GM19463 (cell line): ENCODE data around the gene TMEM97.

ENCODE experiments used
- ATAC-seq: cut with Tn5 transposase; IDR thresholded peaks from one replicate; pipeline ENCODE4 v1.9.1; 2021; ENCODE audit warnings: mild to moderate bottlenecking, moderate library complexity; ENCODE audit not compliant: unreplicated experiment

The TMEM97 gene

GRCh38 chr17:28315846-28316705, 2.9 kb upstream of the TMEM97 start:
- ATAC-seq, result no peak

GRCh38 chr17:28317099-28317965, 1.7 kb upstream of the TMEM97 start:
- no peak for ATAC-seq

GRCh38 chr17:28317966-28318758, 838 bp upstream of the TMEM97 start:
- ATAC-seq, result peak; percentile 8

- no peak for ATAC-seq
Observed at GRCh38 chr17:28319598-28319935, 567 bp downstream of the TMEM97 start.

GRCh38 chr17:28320215-28321061, 1.4 kb downstream of the TMEM97 start:
- no peak for ATAC-seq

- no peak for ATAC-seq
Observed at GRCh38 chr17:28324267-28324745, 5.3 kb downstream of the TMEM97 start.

GRCh38 chr17:28324781-28325180, 5.8 kb downstream of the TMEM97 start:
- ATAC-seq, result no peak

- no peak for ATAC-seq
Observed at GRCh38 chr17:28325211-28325610, 6.2 kb downstream of the TMEM97 start.

GRCh38 chr17:28326114-28326513, 7.1 kb downstream of the TMEM97 start:
- no peak for ATAC-seq

GRCh38 chr17:28327031-28327607, 8.1 kb downstream of the TMEM97 start:
- ATAC-seq, result peak; percentile 72

GRCh38 chr17:28327709-28328108, 8.7 kb downstream of the TMEM97 start:
- no peak for ATAC-seq

- ATAC-seq, result no peak
Observed at GRCh38 chr17:28328325-28328724, 9.3 kb downstream of the TMEM97 start.

GRCh38 chr17:28330671-28331070, 11.7 kb downstream of the TMEM97 start:
- no peak for ATAC-seq

GRCh38 chr17:28331891-28332420, 13.0 kb downstream of the TMEM97 start:
- no peak for ATAC-seq

GRCh38 chr17:28333083-28333746, 14.2 kb downstream of the TMEM97 start:
- no peak for ATAC-seq

- no peak for ATAC-seq
Observed at GRCh38 chr17:28334171-28334570, 15.2 kb downstream of the TMEM97 start.

GRCh38 chr17:28334666-28335200, 15.7 kb downstream of the TMEM97 start:
- no peak for ATAC-seq

- ATAC-seq, result peak; percentile 95
Observed at GRCh38 chr17:28335201-28335958, 16.4 kb downstream of the TMEM97 start, which contains the start of the genes IFT20 and TNFAIP1. Gene IFT20, minus strand, starts transcription at chr17:28335472. Its CDS starts 3,487 bp downstream, at chr17:28331985. Gene TNFAIP1, plus strand, starts transcription at chr17:28335761. Its CDS starts 3,761 bp downstream, at chr17:28339522.
